GM20431 (cell line): ENCODE data around the gene EME2.
"Not testable (repeated sequence)": the region's sequence is repeated elsewhere in the genome, so short reads cannot be mapped to it uniquely, and the experiment has no call there.

Experiments
- in situ Hi-C: fragments of 300-500 bp; cut with MseI, MboI; formaldehyde crosslinking; loops from one replicate; pipeline ENCODE4 v1.15.0; 2020; ENCODE audit warnings: low sequenced_read_pairs; ENCODE audit not compliant: unreplicated experiment

EME2 gene, protein sequence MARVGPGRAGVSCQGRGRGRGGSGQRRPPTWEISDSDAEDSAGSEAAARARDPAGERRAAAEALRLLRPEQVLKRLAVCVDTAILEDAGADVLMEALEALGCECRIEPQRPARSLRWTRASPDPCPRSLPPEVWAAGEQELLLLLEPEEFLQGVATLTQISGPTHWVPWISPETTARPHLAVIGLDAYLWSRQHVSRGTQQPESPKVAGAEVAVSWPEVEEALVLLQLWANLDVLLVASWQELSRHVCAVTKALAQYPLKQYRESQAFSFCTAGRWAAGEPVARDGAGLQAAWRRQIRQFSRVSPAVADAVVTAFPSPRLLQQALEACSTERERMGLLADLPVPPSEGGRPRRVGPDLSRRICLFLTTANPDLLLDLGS

DNA sequence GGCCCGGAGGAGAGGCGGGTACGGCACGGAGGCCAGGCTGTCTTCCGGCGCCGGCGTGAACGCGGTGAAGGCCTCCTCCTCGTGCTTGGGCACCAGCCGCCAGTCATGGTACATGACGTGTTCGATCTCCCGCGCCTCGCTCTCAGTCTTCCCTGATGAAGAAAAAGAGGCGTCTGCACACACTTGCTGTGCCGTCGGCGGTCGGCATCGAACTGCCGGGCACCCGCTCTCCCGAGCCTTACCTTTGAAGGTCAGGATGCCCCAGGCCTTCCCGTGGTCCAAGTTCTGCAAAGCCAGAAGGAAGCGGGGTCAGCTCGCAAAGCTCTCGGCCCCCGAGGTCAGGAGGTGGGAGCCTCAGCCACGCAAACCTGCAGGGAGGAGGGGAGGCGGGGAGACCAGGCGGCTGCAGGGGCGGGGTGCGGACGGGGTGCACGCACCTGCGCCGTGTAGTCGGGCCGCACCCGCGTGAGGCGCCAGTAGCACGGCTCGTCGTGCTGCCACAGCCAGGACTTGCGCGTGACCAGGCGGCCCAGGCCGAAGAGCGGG lies at the start of gene EME2:
TSS of gene EME2 (plus strand) at position 449 of the 546 bp plus-strand sequence. CDS start 418 bp downstream, outside the sequence.
- in situ Hi-C loops, result no loop called here

- in situ Hi-C loops, result no loop called here
Measured at GRCh38 chr16:1723450-1724147, 49.0 kb upstream of the EME2 start.

DNA sequence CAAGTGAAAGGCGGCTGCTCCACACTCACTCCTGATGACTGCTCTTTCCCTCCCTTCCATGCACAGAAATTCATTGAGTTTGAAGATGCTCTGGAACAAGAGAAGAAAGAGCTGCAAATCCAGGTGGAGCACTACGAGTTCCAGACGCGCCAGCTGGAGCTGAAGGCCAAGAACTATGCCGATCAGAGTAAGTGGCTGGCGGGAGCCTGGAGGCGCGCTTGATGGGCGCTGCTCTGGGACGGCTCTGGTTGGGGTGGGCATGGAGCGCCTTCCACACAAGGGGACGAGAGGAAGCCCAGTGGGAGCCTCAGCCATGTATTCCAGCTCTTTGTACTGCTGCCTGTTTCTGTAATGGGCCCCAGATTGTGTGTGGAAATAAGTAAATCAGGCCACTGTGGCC lies 48.1 kb upstream of the EME2 start:
- in situ Hi-C loops, result no loop called here

- in situ Hi-C loops, result no loop called here
Measured at GRCh38 chr16:1726661-1727502, 45.7 kb upstream of the EME2 start.

DNA sequence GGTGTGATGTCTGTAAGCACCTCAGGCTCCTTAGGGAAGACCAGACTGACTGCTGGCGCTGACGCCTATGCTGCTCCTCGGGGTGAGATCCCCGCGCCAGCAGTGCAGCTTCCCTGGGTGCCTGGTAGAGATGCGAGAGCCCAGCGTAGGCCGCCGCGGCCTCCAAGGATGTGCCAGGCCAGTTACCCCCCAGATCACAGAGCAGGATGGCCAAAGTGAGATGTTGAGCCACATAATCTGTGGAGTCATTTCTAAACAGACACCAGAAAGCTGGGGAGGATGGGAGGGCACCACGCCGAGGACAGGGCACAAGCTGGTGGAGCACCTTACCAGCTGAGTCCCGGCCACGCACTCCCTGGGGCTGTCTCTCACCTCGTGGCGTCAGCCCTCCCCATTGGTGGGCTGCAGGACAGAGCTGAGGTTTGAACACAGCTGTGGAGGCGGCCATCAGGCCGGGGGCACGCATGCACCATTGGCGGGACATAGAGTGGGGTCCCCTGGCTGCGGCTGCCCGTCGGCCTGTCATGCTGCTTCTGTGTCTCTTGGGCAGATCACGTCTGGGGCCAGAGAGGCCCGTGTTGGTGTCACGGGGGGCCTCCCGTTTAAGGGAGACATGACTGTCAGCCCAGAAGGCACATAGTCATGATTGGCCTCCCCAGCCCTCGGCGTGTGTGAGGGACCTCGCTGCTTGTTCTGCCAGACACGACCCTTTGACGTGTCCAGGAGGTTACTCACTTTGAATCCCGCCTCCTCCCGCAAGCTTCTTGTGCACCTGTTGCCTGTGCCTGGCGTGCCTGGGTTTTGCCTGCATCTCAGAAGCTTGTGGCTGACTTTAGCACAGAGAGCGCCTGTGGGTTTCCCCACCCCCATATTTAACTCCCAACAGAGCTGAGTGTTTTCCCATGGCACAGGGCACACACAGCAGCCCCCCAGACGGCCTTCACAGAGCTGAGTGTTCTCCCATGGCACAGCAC lies 44.7 kb upstream of the EME2 start:
- in situ Hi-C loops, result no loop called here

DNA sequence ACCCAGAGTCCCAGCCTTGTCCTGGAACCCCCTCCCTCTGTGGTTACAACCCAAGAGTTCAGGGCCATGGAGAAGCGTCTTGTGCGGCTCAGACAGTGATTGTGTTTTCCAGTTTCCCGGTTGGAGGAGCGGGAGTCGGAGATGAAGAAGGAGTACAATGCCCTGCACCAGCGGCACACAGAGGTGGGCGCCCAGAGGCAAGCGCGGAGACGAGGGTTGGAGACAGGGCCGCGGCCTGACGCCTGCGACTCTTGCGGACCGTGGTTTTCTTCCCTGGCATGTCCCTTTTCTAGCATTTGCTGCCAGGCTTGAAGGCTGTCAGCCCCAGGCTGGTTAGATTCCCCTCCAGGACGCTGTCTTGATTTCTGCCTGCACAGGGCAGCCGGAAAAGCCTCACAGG lies 43.6 kb upstream of the EME2 start:
- in situ Hi-C loops, result no loop called here

DNA sequence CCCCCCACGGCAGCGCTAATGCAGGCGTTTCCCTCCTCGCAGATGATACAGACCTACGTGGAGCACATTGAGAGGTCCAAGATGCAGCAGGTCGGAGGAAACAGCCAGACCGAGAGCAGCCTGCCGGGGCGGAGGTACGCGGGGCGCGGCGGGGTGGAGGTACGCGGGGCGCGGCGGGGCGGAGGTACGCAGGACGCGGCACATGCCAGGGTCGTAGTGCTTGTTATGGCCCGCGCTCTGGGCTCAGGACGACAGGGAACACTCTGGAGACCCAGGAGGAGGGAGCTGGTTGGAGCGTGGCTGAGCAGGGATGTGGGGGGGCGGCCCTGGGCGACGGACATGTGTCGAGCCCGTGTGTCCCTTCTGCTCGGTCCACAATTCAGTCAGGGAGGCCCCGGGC lies 43.2 kb upstream of the EME2 start:
- in situ Hi-C loops, result no loop called here

DNA sequence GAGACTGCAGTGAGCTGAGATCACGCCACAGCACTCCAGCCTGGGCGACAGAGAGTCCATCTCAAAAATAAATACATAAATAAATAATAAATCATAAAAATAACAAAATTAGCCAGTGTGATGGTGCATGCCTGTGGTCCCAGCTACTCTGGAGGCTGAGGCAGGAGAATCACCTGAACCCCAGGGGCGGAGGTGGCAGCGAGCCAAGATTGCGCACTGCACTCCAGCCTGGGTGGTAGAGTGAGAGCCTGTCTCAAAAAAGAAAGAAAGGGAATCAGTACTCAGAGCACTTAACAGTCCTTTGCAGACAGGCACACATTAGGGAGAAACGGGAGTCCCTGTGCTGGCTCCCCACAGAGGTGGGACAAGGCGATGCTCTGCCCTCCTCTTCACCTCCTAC lies 41.5 kb upstream of the EME2 start:
- in situ Hi-C loops, result no loop called here

DNA sequence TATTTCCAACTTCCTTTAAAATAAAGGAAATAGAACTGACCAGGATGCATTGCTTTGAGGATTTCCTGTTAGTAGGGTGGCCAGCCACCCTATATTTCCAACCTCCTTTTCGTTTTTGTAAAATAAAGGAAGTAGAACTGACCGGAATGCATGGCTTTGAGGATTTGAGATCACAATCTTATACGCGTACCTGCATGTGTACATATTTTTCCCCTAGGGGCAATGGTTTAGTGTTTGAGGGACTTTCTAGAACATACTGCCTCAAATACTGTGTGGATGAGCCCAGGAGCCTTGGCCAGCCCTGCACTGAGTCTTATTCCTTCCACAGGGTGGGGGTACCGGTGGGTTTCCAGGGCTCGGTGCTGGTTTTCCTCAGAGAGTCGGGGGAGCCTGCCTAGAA lies 41.0 kb upstream of the EME2 start:
- in situ Hi-C loops, result no loop called here

- in situ Hi-C loops, result no loop called here
Measured at GRCh38 chr16:1732071-1732470, 40.5 kb upstream of the EME2 start.

GRCh38 chr16:1732551-1732987 lies 40.0 kb upstream of the EME2 start:
- in situ Hi-C loops, result not testable (repeated sequence)

DNA sequence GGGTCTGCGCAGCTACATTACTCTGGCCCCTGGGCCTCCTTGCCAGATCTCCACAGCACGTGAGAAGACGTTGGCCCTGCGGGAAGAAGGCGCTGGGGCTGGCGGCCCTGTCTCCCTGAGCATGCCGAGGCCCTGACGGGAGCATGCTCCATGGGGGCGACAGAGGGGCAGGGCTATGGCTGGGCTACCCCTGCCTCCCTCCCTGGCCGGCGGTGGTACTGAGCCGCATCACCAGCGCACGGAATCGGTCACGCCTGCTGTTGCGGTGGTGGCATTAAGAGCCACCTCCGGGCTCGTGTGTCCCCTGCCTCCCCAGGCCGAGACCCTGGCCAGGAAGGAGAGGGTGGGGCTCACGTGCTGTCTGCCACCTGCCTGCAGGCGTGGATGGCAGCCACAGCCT lies 38.5 kb upstream of the EME2 start:
- in situ Hi-C loops, result no loop called here

- in situ Hi-C loops, result no loop called here
Measured at GRCh38 chr16:1734816-1735215, 37.8 kb upstream of the EME2 start.

- in situ Hi-C loops, result no loop called here
Measured at GRCh38 chr16:1740234-1740633, 32.4 kb upstream of the EME2 start.

DNA sequence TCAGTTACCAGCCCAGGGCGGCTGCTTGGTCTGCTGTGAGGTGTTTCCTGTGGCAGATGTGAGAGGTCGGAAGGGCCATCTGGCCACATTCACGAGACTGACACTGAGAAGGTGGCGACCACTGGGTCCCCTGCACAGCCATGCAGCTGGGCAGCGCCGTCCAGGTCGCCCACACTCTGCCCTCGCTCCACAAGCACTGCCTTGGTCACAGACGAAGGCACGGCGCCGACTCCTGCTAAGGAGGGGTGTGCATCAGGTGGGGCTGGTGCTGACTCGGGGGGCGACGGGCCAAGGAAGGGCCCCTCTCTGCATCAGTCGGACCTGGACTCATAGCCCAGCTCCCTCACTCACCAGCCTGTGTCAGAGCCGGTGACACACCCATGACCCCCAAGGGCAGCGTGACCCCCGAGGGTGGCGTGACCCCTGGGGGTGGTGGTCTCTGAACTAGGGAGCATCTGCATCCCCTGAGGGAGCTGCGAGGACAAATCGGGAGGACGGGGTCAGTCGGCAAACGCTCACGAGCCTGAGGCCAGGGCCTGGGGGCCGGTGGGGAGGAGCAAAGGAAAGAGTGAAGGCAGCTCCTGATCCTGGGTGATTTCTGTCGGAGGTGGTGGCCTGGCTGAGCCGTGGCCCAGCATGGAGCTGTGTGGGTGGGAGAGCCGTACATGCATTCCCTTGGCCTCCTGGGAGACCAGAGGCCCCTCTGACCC lies 31.7 kb upstream of the EME2 start:
- in situ Hi-C loops, result no loop called here

DNA sequence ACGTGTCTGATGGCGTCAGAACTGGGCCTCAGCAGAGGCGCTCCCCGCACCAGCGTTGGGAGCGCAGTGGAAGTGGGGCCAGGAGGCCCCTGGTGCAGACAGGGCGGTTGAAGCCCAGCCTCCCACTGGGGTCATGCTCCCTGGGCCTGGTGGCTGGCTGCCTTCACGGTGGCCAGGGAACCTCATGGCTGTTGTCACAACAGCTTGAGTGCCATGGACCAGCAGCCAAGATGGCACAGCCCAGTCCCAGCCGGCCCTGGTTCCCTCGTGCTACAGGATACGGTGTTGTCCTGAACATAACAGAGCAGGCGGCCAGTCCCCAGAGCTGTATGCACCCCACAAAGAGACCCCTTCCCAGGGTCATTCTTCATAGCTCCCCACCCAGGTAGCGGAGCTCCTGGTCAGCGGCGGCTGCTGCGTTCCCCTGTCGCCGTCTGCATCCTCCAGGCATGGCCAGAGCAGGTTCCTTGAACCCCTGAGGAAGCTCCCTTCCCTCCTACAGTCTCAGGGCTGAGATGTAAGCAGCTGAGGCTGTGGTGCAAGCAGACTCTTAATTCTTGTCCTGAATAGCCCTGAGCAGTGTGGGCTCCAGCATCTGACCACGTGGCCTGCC lies 31.0 kb upstream of the EME2 start:
- in situ Hi-C loops, result no loop called here

GRCh38 chr16:1743376-1744337 lies 29.0 kb upstream of the EME2 start:
- in situ Hi-C loops, result no loop called here
